ENCODE data around the gene CYP2W1. TPM values are rescaled to one million over a fixed set of nuclear protein-coding genes. Genes with fewer than 3 reads are reported as not detected.

The CYP2W1 gene
- total and polyA plus RNA-seq, 4 donors = 0.05 to 8.1 TPM; not detected in 2

- no peak overlapping the region for H3K4me3 ChIP-seq
- H3K27ac ChIP-seq (ENCODE audit: low read depth in 1 of 2, low read length in 1 of 2) = peak overlapping the region in 1 of 2 donors; percentile 91
Measured at GRCh38 chr7:944744-945143, 38.2 kb upstream of the CYP2W1 start.

GRCh38 chr7:945147-945555, 37.8 kb upstream of the CYP2W1 start:
- no peak for TF ChIP-seq CTCF (IDR thresholded peaks at IDR 0.05; ENCODE audit: control extremely low read depth, extremely low read depth)
- peaks cover 0 to 9% (median 0%) of the 10 kb centered on the region in 3 donors for H3K27me3 ChIP-seq (ENCODE audit: control insufficient read depth in 3 of 3, insufficient read depth in 3 of 3, low read length in 2 of 3)
- ATAC-seq (ENCODE audit: insufficient read depth, low FRiP score) (no peak), DNase-seq (no peak)
- 69 to 88% methylated on average over 13 of the region's 13 CpGs for WGBS, 2 donors
- peaks cover 0 to 1% (median 0%) of the 10 kb centered on the region in 4 donors for H3K36me3 ChIP-seq (ENCODE audit: control insufficient read depth in 4 of 4, insufficient read depth in 4 of 4, low read length in 4 of 4)
- peak overlapping the region in 1 of 2 donors; percentile 91 for H3K27ac ChIP-seq (ENCODE audit: low read depth in 1 of 2, low read length in 1 of 2)
- peaks cover 0 to 4% (median under 1%) of the 10 kb centered on the region in 4 donors for H3K9me3 ChIP-seq (ENCODE audit: control insufficient read depth in 4 of 4, insufficient read depth in 3 of 4, low read length in 3 of 4)
- no peak overlapping the region for H3K9ac ChIP-seq (ENCODE audit: insufficient read depth in 1 of 2, low read length in 2 of 2)
- H3K4me3 ChIP-seq = peak overlapping the region; percentile 16
- no peaks in the 10 kb centered on the region for H3K4me1 ChIP-seq (ENCODE audit: control insufficient read depth in 5 of 5, insufficient read depth in 5 of 5, low read length in 5 of 5)

More at GRCh38 chr7:944744-945143, 38.2 kb upstream of the CYP2W1 start:
- Histone ChIP-seq H3K9me3 (ENCODE audit: control insufficient read depth in 4 of 4, insufficient read depth in 3 of 4, low read length in 3 of 4) (peaks cover 0 to 4% (median 1%) of the 10 kb centered on the region in 4 donors), H3K9ac (ENCODE audit: insufficient read depth in 1 of 2, low read length in 2 of 2) (no peak overlapping the region), H3K4me1 (ENCODE audit: control insufficient read depth in 5 of 5, insufficient read depth in 5 of 5, low read length in 5 of 5) (no peaks in the 10 kb centered on the region), H3K36me3 (ENCODE audit: control insufficient read depth in 4 of 4, insufficient read depth in 4 of 4, low read length in 4 of 4) (no peaks in the 10 kb centered on the region), H3K27me3 (ENCODE audit: control insufficient read depth in 3 of 3, insufficient read depth in 3 of 3, low read length in 2 of 3) (peaks cover 0 to 9% (median 0%) of the 10 kb centered on the region in 3 donors)
- ATAC-seq (ENCODE audit: insufficient read depth, low FRiP score) (no peak), DNase-seq (no peak)
- WGBS, 2 donors = 84 to 88% methylated on average over 5 of the region's 5 CpGs
- no peak for TF ChIP-seq CTCF (IDR thresholded peaks at IDR 0.05; ENCODE audit: control extremely low read depth, extremely low read depth)

- ATAC-seq (ENCODE audit: insufficient read depth, low FRiP score) (peak; percentile 96), DNase-seq (peak; percentile 35 to 58 (median 54))
- TF ChIP-seq CTCF (IDR thresholded peaks at IDR 0.05; ENCODE audit: control extremely low read depth, extremely low read depth) = no peak
- 66 to 88% methylated on average over 27 to 30 of the region's 30 CpGs for WGBS, 2 donors
- peak overlapping the region in 1 of 2 donors; percentile 91 for H3K27ac ChIP-seq (ENCODE audit: low read depth in 1 of 2, low read length in 1 of 2)
- H3K36me3 ChIP-seq (ENCODE audit: control insufficient read depth in 4 of 4, insufficient read depth in 4 of 4, low read length in 4 of 4) = peaks cover 0 to 1% (median 0%) of the 10 kb centered on the region in 4 donors
- H3K4me1 ChIP-seq (ENCODE audit: control insufficient read depth in 5 of 5, insufficient read depth in 5 of 5, low read length in 5 of 5) = no peaks in the 10 kb centered on the region
- H3K4me3 ChIP-seq = peak overlapping the region; percentile 16
- peaks cover 0 to 9% (median 0%) of the 10 kb centered on the region in 3 donors for H3K27me3 ChIP-seq (ENCODE audit: control insufficient read depth in 3 of 3, insufficient read depth in 3 of 3, low read length in 2 of 3)
- peaks cover 0 to 2% (median 0%) of the 10 kb centered on the region in 4 donors for H3K9me3 ChIP-seq (ENCODE audit: control insufficient read depth in 4 of 4, insufficient read depth in 3 of 4, low read length in 3 of 4)
- no peak overlapping the region for H3K9ac ChIP-seq (ENCODE audit: insufficient read depth in 1 of 2, low read length in 2 of 2)
Measured at GRCh38 chr7:945556-946255, 37.3 kb upstream of the CYP2W1 start.
